H1 (cell line): ENCODE results near the gene EPHA2.

Experiments
- CHD2 ChIP-seq: IDR thresholded peaks from 2 replicates; pipeline ENCODE4 v1.6.1; 2012; ENCODE audit warnings: low read length, improper control_type of control experiment
- EGR1 ChIP-seq: IDR thresholded peaks from 2 replicates; pipeline ENCODE4 v1.6.1; 2011; ENCODE audit warnings: low read depth, low read length, borderline replicate concordance
- EP300 ChIP-seq, 2 experiments: IDR thresholded peaks; 1 replicate in 1 of 2; 2 replicates in 1 of 2; pipeline ENCODE4 v1.6.1; 2011 to 2012; ENCODE audit warnings: low read depth in 2 of 2, low read length in 2 of 2, mild to moderate bottlenecking in 2 of 2, borderline replicate concordance in 1 of 2, inconsistent platforms in 1 of 2, moderate library complexity in 1 of 2
- PHF8 ChIP-seq: fragments of 200-600 bp; sonication (generic); conservative IDR thresholded peaks from 2 replicates; pipeline ENCODE4 v1.7.1; 2012; ENCODE audit warnings: low read depth, mild to moderate bottlenecking, inconsistent platforms, low read length, moderate library complexity
- TF ChIP-seq, protein P1 (sequence below), 3 experiments: IDR thresholded peaks; 1 replicate in 2 of 3; 2 replicates in 1 of 3; pipeline versions ENCODE4 v1.5.1 to v1.6.1; 2011; ENCODE audit warnings: low read length in 3 of 3, mild to moderate bottlenecking in 3 of 3, inconsistent platforms in 2 of 3, low read depth in 1 of 3, moderate library complexity in 1 of 3; ENCODE audit not compliant: insufficient read depth in 1 of 3; ENCODE audit errors: control extremely low read depth in 1 of 3

DNA sequence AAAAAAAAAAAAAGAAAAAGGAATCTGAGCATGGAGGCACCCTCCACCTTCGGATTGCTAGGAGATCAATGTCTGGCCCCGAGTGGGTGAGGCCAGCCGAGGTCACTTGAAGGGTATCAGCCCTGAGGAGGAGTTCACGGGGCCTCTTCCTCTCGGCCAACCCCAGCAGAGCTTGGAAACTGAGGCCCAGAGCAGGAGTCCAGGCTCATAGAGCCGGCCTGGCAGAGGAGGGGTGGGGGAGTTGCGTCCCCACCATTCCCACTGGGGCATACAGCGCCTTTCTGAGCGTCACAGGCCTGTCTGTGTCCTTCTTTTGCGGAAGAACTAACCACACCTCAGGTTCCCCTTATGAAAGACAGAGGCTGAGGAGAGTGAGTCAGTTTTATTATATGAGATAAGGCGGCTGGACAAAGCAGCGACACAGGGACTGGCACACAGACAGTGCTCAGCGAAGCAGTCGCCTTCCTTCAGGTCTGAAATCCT is 17.1 kb upstream of the EPHA2 start:
- TF ChIP-seq CHD2 (no peak), EP300 (IDR thresholded peaks at IDR 0.05; ENCODE audit: borderline replicate concordance in 1 of 2, low read depth in 2 of 2, low read length in 2 of 2) (no peak), PHF8 (no peak), EGR1 (no peak)
- TF ChIP-seq, protein P1, sequence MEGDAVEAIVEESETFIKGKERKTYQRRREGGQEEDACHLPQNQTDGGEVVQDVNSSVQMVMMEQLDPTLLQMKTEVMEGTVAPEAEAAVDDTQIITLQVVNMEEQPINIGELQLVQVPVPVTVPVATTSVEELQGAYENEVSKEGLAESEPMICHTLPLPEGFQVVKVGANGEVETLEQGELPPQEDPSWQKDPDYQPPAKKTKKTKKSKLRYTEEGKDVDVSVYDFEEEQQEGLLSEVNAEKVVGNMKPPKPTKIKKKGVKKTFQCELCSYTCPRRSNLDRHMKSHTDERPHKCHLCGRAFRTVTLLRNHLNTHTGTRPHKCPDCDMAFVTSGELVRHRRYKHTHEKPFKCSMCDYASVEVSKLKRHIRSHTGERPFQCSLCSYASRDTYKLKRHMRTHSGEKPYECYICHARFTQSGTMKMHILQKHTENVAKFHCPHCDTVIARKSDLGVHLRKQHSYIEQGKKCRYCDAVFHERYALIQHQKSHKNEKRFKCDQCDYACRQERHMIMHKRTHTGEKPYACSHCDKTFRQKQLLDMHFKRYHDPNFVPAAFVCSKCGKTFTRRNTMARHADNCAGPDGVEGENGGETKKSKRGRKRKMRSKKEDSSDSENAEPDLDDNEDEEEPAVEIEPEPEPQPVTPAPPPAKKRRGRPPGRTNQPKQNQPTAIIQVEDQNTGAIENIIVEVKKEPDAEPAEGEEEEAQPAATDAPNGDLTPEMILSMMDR (IDR thresholded peaks at IDR 0.05; ENCODE audit: control extremely low read depth in 1 of 3, insufficient read depth in 1 of 3, low read depth in 1 of 3, low read length in 3 of 3), result no peak
